ENCODE results near the gene UMOD. TPM values are rescaled to one million over a fixed set of nuclear protein-coding genes. Genes with fewer than 3 reads are reported as not detected.

Gene UMOD
- total RNA-seq, 6 donors from 2014 or later: not detected

DNA sequence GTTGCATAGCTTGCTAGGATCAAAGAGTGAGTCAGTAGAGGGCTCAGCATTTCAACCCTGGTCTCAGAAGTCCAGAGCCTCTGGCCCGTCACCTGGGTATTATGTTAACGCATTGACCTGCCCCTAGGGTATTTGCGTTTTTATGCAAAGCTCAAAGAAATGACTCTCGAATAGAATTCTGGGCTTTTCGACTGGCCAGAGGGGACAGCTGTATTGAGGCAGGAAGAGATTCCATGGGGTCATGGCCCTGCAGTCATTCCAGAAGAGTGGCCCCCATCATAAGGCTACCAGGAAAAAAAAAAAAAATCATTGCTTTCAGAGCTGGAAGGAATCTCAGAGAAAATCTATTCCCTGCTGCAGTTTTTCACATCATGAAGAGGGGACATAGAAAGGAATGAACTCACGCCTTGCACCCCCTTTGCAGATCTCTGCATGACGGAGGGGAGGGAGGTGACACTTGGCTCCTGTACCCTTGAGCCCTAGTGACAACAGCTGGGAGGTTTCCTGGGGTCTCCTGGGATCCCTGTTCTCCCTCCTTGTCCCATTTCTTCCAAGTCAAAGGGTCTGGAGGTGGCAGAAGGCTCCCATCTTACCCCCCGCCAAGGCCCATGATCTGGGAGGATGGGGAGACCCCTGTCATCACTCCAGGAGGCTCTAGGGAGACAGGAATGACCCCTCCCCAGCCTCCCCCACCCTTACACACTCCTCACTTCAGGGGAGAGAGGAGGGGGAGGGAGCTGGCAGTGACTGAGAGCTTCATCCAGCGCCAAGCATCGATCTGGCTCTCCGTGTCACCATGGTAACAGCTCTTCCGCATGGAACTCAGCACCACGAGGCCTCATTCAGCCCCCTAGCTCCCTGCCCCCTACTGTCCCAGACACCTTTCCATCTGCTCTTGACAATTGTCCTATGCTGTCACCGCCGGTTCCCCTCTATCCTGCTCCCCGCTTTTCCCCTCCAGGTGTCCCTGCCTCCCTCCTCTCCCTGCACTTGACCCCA, 61.0 kb downstream of the UMOD start:
- no peaks in the 10 kb centered on the region for H3K36me3 ChIP-seq
- DNase-seq: no peak
- WGBS, 2 donors: 29 to 37% methylated on average over 12 to 16 of the region's 16 CpGs
- H3K4me3 ChIP-seq: no peak overlapping the region
- no peaks in the 10 kb centered on the region for H3K9me3 ChIP-seq
- no peak overlapping the region for H3K27ac ChIP-seq
- H3K4me1 ChIP-seq: no peaks in the 10 kb centered on the region
- peak in 1 of 2 donors; percentile 10 for ATAC-seq (ENCODE audit: low FRiP score in 2 of 2)
- TF ChIP-seq POLR2A (IDR thresholded peaks at IDR 0.05) (no peak), EP300 (IDR thresholded peaks at IDR 0.05) (no peak), POLR2AphosphoS5 (IDR thresholded peaks at IDR 0.05) (no peak)
- TF ChIP-seq, protein P1, sequence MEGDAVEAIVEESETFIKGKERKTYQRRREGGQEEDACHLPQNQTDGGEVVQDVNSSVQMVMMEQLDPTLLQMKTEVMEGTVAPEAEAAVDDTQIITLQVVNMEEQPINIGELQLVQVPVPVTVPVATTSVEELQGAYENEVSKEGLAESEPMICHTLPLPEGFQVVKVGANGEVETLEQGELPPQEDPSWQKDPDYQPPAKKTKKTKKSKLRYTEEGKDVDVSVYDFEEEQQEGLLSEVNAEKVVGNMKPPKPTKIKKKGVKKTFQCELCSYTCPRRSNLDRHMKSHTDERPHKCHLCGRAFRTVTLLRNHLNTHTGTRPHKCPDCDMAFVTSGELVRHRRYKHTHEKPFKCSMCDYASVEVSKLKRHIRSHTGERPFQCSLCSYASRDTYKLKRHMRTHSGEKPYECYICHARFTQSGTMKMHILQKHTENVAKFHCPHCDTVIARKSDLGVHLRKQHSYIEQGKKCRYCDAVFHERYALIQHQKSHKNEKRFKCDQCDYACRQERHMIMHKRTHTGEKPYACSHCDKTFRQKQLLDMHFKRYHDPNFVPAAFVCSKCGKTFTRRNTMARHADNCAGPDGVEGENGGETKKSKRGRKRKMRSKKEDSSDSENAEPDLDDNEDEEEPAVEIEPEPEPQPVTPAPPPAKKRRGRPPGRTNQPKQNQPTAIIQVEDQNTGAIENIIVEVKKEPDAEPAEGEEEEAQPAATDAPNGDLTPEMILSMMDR (IDR thresholded peaks at IDR 0.05): no peak
- no peaks in the 10 kb centered on the region for H3K27me3 ChIP-seq

DNA sequence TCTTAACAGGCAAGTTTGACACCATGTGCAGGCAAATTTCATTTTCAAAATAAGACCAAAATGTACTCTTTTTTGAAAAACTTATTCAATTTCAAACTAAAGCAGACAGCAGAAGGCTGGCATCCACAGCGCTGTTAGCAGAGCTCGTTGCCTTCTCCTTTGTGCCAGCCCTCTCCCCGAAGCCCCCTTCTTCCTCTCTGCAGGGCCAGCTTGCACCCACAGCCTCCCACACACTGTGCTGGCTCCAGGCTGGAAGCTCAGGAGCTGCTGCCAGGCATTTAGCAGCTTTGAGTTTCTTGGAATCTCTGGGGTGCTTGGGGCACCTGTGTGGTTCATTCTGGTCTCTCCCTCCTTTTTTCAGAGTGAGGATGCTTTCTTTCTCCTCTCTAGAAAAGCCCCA, 62.9 kb downstream of the UMOD start:
- no peak overlapping the region for H3K4me3 ChIP-seq
- ATAC-seq (ENCODE audit: low FRiP score in 2 of 2): no peak
- DNase-seq: no peak
- no peak overlapping the region for H3K27ac ChIP-seq
- TF ChIP-seq, protein P1 (IDR thresholded peaks at IDR 0.05): no peak
- TF ChIP-seq POLR2AphosphoS5 (IDR thresholded peaks at IDR 0.05) (no peak), POLR2A (IDR thresholded peaks at IDR 0.05) (no peak), EP300 (IDR thresholded peaks at IDR 0.05) (no peak)
- WGBS, 2 donors: 59 to 64% methylated on average over 3 of the region's 3 CpGs
- H3K9me3 ChIP-seq: no peaks in the 10 kb centered on the region
- no peaks in the 10 kb centered on the region for H3K36me3 ChIP-seq
- H3K4me1 ChIP-seq: no peaks in the 10 kb centered on the region
- H3K27me3 ChIP-seq: no peaks in the 10 kb centered on the region

DNA sequence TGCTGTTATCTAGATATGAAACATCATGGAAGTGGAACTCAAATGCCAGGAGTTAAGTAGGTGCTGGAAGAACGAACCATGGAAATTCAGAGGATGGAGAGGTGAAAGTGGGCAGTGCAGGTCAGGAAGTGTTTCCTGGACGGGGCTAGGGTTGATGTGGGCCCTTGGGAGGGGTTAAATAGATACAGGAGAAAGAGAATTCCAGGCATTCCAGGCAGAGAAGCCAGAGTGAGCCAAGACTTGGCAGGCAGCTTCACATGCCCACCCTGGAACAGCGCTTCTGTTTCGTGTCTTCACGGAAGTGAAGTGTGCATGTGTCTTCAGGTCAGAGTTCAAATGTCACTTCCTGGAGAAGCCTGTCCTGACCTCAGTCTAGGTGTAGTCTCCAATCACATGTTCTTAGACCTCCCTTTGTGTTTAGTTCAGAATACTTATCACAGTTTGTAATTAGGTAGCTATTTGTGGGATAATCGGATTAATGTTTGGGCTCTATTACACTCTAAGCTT, 66.5 kb downstream of the UMOD start:
- Histone ChIP-seq H3K4me3 (no peak overlapping the region), H3K4me1 (no peaks in the 10 kb centered on the region), H3K27ac (no peak overlapping the region), H3K27me3 (no peaks in the 10 kb centered on the region), H3K9me3 (no peaks in the 10 kb centered on the region), H3K36me3 (no peaks in the 10 kb centered on the region)
- no peak for TF ChIP-seq POLR2A (IDR thresholded peaks at IDR 0.05)
- TF ChIP-seq, protein P1 (IDR thresholded peaks at IDR 0.05): no peak
- TF ChIP-seq POLR2AphosphoS5 (IDR thresholded peaks at IDR 0.05): no peak
- no peak for TF ChIP-seq EP300 (IDR thresholded peaks at IDR 0.05)
- no peak for ATAC-seq (ENCODE audit: low FRiP score in 2 of 2)
- no peak for DNase-seq
- 45 to 53% methylated on average over 6 of the region's 6 CpGs for WGBS, 2 donors

Other genes with a start within 250 kb of the UMOD start
- 10 to 100 TPM in 1 of 6 donors, 1 to 10 TPM in 2, under 1 TPM in 1, not detected in 2; 0.39 to 15.4 (median 4.9) TPM for gene GP2, start 25.2 kb downstream of the UMOD start, total RNA-seq
- not detected for gene PDILT, start 52.0 kb upstream of the UMOD start, total RNA-seq
- gene ACSM5, start 56.8 kb upstream of the UMOD start, total RNA-seq: 10 to 100 TPM in 1 of 6 donors, 1 to 10 TPM in 4, under 1 TPM in 1; 0.89 to 11.5 (median 2.3) TPM
- under 1 TPM in 1 of 6 donors, not detected in 5; 0.34 TPM for gene ACSM2A, start 98.8 kb upstream of the UMOD start, total RNA-seq
- gene ACSM2B, start 223.7 kb upstream of the UMOD start, total RNA-seq: under 1 TPM in 3 of 6 donors, not detected in 3; 0.17 to 0.34 (median 0.20) TPM

Data from upper lobe of left lung (tissue), 6 donors.